ENCODE measurements around the gene CNKSR3.

DNA sequence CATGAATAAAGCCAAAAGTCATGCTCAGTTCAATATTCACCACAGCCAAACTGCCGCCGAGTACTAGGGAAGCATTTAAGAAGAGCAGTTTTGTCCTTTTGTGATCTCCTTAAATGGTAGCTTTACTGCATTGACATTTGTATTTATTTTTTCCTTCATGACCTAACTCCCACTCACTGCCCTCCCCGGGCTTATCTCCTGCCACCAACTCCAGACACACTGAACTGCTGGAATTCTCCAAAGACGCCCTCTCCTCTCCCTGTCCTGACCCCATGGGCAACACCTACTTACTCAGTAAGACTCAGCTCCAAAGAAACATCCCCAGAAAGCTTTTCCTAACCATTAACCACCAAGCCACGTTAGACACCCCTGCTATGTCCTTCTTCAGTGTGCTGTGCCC is 48.5 kb upstream of the CNKSR3 start:
- TF ChIP-seq, protein P1, sequence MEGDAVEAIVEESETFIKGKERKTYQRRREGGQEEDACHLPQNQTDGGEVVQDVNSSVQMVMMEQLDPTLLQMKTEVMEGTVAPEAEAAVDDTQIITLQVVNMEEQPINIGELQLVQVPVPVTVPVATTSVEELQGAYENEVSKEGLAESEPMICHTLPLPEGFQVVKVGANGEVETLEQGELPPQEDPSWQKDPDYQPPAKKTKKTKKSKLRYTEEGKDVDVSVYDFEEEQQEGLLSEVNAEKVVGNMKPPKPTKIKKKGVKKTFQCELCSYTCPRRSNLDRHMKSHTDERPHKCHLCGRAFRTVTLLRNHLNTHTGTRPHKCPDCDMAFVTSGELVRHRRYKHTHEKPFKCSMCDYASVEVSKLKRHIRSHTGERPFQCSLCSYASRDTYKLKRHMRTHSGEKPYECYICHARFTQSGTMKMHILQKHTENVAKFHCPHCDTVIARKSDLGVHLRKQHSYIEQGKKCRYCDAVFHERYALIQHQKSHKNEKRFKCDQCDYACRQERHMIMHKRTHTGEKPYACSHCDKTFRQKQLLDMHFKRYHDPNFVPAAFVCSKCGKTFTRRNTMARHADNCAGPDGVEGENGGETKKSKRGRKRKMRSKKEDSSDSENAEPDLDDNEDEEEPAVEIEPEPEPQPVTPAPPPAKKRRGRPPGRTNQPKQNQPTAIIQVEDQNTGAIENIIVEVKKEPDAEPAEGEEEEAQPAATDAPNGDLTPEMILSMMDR (IDR thresholded peaks at IDR 0.05; ENCODE audit: control extremely low read depth in 1 of 3, insufficient read depth in 1 of 3, low read depth in 1 of 3, low read length in 3 of 3), result no peak
- TF ChIP-seq, protein P2, sequence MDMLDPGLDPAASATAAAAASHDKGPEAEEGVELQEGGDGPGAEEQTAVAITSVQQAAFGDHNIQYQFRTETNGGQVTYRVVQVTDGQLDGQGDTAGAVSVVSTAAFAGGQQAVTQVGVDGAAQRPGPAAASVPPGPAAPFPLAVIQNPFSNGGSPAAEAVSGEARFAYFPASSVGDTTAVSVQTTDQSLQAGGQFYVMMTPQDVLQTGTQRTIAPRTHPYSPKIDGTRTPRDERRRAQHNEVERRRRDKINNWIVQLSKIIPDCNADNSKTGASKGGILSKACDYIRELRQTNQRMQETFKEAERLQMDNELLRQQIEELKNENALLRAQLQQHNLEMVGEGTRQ (IDR thresholded peaks at IDR 0.05; ENCODE audit: low read length), result no peak
- TF ChIP-seq ZNF274 (IDR thresholded peaks at IDR 0.05; ENCODE audit: borderline replicate concordance, extremely low read depth, low read length) (no peak), SP1 (IDR thresholded peaks at IDR 0.05; ENCODE audit: low read depth, low read length) (no peak), POLR2AphosphoS5 (IDR thresholded peaks at IDR 0.05; ENCODE audit: low read depth, low read length) (no peak), POLR2A (IDR thresholded peaks at IDR 0.05; ENCODE audit: control extremely low read depth in 1 of 2, low read depth in 2 of 2, low read length in 2 of 2) (no peak)
